Measurements from ENCODE around the gene PICALM. TPM values are rescaled to one million over a fixed set of nuclear protein-coding genes. Genes with fewer than 3 reads are reported as not detected.
"Not testable (repeated sequence)": the region's sequence is repeated elsewhere in the genome, so short reads cannot be mapped to it uniquely, and the experiment has no call there.

PICALM gene
- total RNA-seq, 4 donors from 2014 or later = 287 to 339 (median 313) TPM

DNA sequence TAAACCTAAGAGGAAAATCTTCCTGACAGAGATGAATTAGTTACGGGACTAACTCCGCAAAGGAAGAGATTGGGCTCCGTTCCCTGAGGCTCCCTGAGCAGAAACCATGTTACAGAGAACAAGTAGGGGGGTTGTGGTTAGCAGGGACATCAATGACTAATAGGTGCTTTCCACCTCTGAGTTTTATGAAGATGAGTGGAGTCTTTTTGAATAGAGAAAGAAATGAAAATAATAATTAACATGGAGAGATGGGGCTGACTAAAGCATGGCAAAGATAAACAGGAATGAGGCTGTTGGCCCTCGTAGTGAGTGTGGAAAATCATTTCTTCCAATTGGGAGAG is 47.5 kb upstream of the PICALM start:
- no peak for DNase-seq (ENCODE audit: low spot score in 2 of 2)
- Histone ChIP-seq H3K9me3 (no peaks in the 10 kb centered on the region), H3K4me3 (no peak overlapping the region), H3K36me3 (no peaks in the 10 kb centered on the region), H3K27ac (no peak overlapping the region), H3K4me1 (peaks cover 0 to 10% (median 4%) of the 10 kb centered on the region in 4 donors), H3K27me3 (no peaks in the 10 kb centered on the region)
- TF ChIP-seq, protein P1, sequence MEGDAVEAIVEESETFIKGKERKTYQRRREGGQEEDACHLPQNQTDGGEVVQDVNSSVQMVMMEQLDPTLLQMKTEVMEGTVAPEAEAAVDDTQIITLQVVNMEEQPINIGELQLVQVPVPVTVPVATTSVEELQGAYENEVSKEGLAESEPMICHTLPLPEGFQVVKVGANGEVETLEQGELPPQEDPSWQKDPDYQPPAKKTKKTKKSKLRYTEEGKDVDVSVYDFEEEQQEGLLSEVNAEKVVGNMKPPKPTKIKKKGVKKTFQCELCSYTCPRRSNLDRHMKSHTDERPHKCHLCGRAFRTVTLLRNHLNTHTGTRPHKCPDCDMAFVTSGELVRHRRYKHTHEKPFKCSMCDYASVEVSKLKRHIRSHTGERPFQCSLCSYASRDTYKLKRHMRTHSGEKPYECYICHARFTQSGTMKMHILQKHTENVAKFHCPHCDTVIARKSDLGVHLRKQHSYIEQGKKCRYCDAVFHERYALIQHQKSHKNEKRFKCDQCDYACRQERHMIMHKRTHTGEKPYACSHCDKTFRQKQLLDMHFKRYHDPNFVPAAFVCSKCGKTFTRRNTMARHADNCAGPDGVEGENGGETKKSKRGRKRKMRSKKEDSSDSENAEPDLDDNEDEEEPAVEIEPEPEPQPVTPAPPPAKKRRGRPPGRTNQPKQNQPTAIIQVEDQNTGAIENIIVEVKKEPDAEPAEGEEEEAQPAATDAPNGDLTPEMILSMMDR (IDR thresholded peaks at IDR 0.05) = no peak
- TF ChIP-seq POLR2A (IDR thresholded peaks at IDR 0.05) = no peak
- TF ChIP-seq EP300 (IDR thresholded peaks at IDR 0.05) = no peak
- 73 to 74% methylated on average over 4 of the region's 4 CpGs for WGBS, 2 donors

DNA sequence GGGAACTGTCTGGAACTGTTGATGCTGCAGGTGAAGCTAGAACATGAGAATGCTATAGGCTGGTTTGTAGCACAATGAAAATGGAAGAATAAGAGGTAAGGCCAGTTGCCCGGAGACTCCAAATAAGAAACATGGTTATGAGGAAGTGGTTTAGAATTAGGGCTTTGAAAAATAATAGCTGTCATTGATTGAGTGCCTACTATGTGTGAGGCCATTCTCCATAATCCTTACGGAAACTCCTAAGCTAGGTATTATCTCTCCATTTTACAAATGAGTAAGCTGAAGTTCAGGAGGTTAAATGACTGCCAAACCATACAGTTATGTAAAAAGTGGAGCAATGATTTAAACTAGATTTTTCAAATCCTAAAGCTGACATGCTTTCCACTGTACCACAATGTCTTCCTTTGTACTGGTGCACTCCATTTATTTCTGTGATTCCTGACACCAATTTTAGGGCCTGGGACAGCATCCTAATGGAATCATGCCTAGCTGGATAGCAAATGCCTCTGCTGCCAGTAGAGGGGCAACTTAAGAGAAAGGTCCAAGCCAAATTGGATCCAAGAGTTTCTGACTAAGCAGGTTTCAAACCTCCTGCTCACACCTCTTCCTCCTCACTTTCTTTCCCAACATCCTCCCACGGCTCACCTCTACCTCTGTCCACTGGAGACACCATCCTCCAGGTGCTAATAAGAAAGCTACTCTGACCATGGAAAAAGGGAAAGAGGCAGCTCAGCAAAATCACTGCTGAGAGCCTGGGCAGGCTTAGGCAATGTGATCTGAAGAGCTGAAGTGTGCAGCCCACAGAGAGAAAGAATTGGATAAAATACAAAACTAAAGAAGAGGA is 46.9 kb upstream of the PICALM start:
- WGBS, 2 donors = 85 to 86% methylated on average over 3 of the region's 3 CpGs
- Histone ChIP-seq H3K36me3 (no peaks in the 10 kb centered on the region), H3K4me3 (no peak overlapping the region), H3K9me3 (no peaks in the 10 kb centered on the region), H3K4me1 (peaks cover 0 to 10% (median 4%) of the 10 kb centered on the region in 4 donors), H3K27me3 (no peaks in the 10 kb centered on the region), H3K27ac (no peak overlapping the region)
- TF ChIP-seq POLR2A (IDR thresholded peaks at IDR 0.05) (no peak), EP300 (IDR thresholded peaks at IDR 0.05) (no peak)
- TF ChIP-seq, protein P1 (IDR thresholded peaks at IDR 0.05) = no peak
- DNase-seq (ENCODE audit: low spot score in 2 of 2) = no peak

DNA sequence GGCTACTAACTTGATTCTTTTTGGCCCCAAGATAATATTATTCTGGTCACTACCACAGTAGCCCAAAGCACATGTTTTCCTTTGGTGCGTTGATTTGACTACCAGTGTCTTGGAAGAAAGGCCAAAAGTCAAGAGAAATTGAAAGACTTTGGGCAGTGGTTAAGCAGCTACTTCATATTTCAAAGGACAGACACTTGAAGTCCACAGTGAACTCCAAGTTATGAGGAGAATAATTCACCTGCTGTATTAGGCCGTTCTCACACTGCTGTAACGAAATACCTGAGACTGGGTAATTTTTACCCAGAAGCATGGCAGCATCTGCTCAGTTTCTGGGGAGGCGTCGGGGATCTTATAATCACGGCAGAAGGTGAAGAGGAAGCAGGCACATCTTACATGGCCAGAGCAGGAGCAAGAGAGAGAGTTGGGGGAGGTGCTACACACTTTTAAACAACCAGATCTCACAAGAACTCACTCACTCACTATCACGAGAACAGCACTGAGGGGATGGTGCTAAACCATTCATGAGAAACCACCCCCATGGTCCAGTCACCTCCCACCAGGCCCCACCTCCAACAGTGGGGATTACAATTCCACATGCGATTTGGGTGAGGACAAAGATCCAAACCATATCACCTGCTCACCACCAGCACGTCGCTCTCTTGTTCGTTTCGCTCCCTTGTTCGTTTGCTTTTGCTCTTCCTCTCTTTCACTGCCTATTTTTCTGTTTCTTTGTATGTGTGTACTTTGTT is 40.2 kb upstream of the PICALM start:
- Histone ChIP-seq H3K4me1 (no peaks in the 10 kb centered on the region), H3K9me3 (no peaks in the 10 kb centered on the region), H3K27ac (no peak overlapping the region), H3K27me3 (no peaks in the 10 kb centered on the region), H3K4me3 (no peak overlapping the region), H3K36me3 (no peaks in the 10 kb centered on the region)
- 88 to 93% methylated on average over 13 of the region's 13 CpGs for WGBS, 2 donors
- TF ChIP-seq EP300 (IDR thresholded peaks at IDR 0.05) (no peak), POLR2A (IDR thresholded peaks at IDR 0.05) (no peak)
- TF ChIP-seq, protein P1 (IDR thresholded peaks at IDR 0.05) = no peak
- no peak for DNase-seq (ENCODE audit: low spot score in 2 of 2)

DNA sequence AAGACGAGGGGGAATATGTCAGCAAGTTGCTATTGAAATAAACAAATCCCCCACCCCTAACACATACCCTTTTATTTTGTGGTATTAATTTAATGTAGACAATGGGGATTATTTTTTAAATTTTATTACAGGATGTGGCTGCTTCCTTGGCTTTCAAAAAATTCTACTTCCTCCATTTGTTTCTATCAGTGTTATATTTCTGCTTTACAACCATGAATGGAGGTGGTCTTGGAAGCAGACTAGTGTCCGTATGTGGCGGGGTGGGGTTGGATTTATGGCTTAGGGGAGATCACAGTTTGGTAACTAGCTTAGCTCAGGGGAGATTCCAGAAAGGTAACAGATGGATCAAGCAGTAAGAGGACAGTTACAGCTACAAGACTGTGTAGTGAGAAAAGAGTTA is 39.3 kb upstream of the PICALM start:
- Histone ChIP-seq H3K27me3 (no peaks in the 10 kb centered on the region), H3K36me3 (no peaks in the 10 kb centered on the region), H3K4me3 (no peak overlapping the region), H3K27ac (no peak overlapping the region), H3K4me1 (no peaks in the 10 kb centered on the region), H3K9me3 (no peaks in the 10 kb centered on the region)
- TF ChIP-seq POLR2A (IDR thresholded peaks at IDR 0.05) (no peak), EP300 (IDR thresholded peaks at IDR 0.05) (no peak)
- TF ChIP-seq, protein P1 (IDR thresholded peaks at IDR 0.05) = no peak
- WGBS, 2 donors = 57 to 63% methylated on average over 3 of the region's 3 CpGs
- no peak for DNase-seq (ENCODE audit: low spot score in 2 of 2)

DNA sequence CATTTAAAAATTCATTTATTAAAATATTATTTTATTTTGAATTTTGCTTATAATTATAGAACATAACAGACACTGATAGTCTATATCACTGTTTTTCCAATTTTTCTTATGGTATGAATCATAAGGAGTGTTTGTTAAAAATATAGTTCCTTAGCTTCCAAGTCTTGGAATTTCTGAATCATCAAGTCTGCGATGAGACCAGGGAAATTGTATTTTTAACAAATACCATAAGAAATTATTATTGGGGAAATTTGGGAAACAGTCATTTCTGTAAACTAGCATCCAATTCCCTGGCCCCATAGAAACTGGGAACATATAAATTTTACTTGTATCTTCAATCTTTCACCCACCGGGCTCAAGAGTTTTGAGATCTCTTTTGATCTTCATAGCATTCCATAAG is 38.0 kb upstream of the PICALM start:
- 74 to 77% methylated on average over 2 of the region's 2 CpGs for WGBS, 2 donors
- no peak for DNase-seq (ENCODE audit: low spot score in 2 of 2)
- Histone ChIP-seq H3K27me3 (no peaks in the 10 kb centered on the region), H3K4me3 (no peak overlapping the region), H3K36me3 (no peaks in the 10 kb centered on the region), H3K4me1 (no peaks in the 10 kb centered on the region), H3K27ac (no peak overlapping the region), H3K9me3 (no peaks in the 10 kb centered on the region)
- TF ChIP-seq POLR2A (IDR thresholded peaks at IDR 0.05) = no peak

DNA sequence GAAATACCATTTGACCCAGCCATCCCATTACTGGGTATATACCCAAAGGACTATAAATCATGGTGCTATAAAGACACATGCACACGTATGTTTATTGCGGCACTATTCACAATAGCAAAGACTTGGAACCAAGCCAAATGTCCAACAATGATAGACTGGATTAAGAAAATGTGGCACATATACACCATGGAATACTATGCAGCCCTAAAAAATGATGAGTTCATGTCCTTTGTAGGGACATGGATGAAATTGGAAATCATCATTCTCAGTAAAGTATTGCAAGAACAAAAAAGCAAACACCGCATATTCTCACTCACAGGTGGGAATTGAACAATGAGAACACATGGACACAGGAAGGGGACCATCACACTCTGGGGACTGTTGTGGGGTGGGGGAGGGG is 37.1 kb upstream of the PICALM start:
- WGBS, 2 donors = 82 to 83% methylated on average over 3 of the region's 3 CpGs

DNA sequence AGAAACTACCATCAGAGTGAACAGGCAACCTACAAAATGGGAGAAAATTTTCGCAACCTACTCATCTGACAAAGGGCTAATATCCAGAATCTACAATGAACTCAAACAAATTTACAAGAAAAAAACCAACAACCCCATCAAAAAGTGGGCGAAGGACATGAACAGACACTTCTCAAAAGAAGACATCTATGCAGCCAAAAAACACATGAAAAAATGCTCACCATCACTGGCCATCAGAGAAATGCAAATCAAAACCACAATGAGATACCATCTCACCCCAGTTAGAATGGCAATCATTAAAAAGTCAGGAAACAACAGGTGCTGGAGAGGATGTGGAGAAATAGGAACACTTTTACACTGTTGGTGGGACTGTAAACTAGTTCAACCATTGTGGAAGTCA is 36.7 kb upstream of the PICALM start:
- not testable (repeated sequence) for H3K4me3 ChIP-seq; H3K27ac ChIP-seq; H3K36me3 ChIP-seq; H3K4me1 ChIP-seq; DNase-seq (ENCODE audit: low spot score in 2 of 2); H3K27me3 ChIP-seq; H3K9me3 ChIP-seq
- WGBS, 2 donors = no CpG with 5 or more reads among the region's 2 CpGs

More for the DNA sequence above, 37.1 kb upstream of the PICALM start:
- not testable (repeated sequence) for H3K4me3 ChIP-seq; H3K27ac ChIP-seq; H3K36me3 ChIP-seq; H3K4me1 ChIP-seq; H3K27me3 ChIP-seq; DNase-seq (ENCODE audit: low spot score in 2 of 2); H3K9me3 ChIP-seq

Measured in tibial nerve (tissue), 4 donors.